ES-I3 (cell line): ENCODE data around the gene HMGCLL1.

Experiments
- H3K36me3 ChIP-seq: 2 replicates; pipeline ENCODE4 v1.6.1; 2013; ENCODE audit warnings: mild to moderate bottlenecking, low read length, control low read depth, moderate library complexity; ENCODE audit not compliant: insufficient read depth
- H3K4me1 ChIP-seq: 2 replicates; pipeline ENCODE4 v1.6.1; 2013; ENCODE audit warnings: mild to moderate bottlenecking, control low read depth, low read length; ENCODE audit not compliant: insufficient read depth
- H3K9ac ChIP-seq: 2 replicates; pipeline ENCODE4 v1.6.1; 2013; ENCODE audit warnings: low read depth, mild to moderate bottlenecking, low read length, moderate library complexity
- H3K9me3 ChIP-seq: 2 replicates; pipeline ENCODE4 v1.6.1; 2013; ENCODE audit warnings: mild to moderate bottlenecking, low read length, moderate library complexity; ENCODE audit not compliant: control insufficient read depth, insufficient read depth

HMGCLL1 gene

GRCh38 chr6:55578537-55579363, at the start of gene HMGCLL1:
HMGCLL1 (minus strand) TSS chr6:55579192; CDS start chr6:55579055, 137 bp downstream.
- H3K36me3 ChIP-seq: no peaks in the 10 kb centered on the region
- peak within 1 kb of the TSS; percentile 48; the same call in 1 of the 2 replicates for H3K9ac ChIP-seq

GRCh38 chr6:55621993-55622392, 43.0 kb upstream of the HMGCLL1 start:
- Histone ChIP-seq H3K9ac (no peak overlapping the region), H3K36me3 (no peaks in the 10 kb centered on the region), H3K9me3 (no peaks in the 10 kb centered on the region), H3K4me1 (no peaks in the 10 kb centered on the region)

More at GRCh38 chr6:55578537-55579363, at the start of gene HMGCLL1:
- no peaks in the 10 kb centered on the region; the same call in 1 of the 2 replicates for H3K9me3 ChIP-seq
- H3K4me1 ChIP-seq: no peaks in the 10 kb centered on the region

- Histone ChIP-seq H3K4me1 (no peaks in the 10 kb centered on the region), H3K9me3 (no peaks in the 10 kb centered on the region), H3K36me3 (no peaks in the 10 kb centered on the region), H3K9ac (no peak overlapping the region)
These were observed 42.3 kb upstream of the HMGCLL1 start for GRCh38 chr6:55621244-55621643.

- Histone ChIP-seq H3K36me3 (no peaks in the 10 kb centered on the region), H3K9ac (no peak overlapping the region), H3K9me3 (no peaks in the 10 kb centered on the region), H3K4me1 (no peaks in the 10 kb centered on the region)
These were observed 38.3 kb upstream of the HMGCLL1 start for GRCh38 chr6:55617272-55617671.

GRCh38 chr6:55604021-55604420, 25.0 kb upstream of the HMGCLL1 start:
- Histone ChIP-seq H3K4me1 (no peaks in the 10 kb centered on the region), H3K9me3 (no peaks in the 10 kb centered on the region), H3K36me3 (no peaks in the 10 kb centered on the region), H3K9ac (no peak overlapping the region)

GRCh38 chr6:55601120-55601519, 22.1 kb upstream of the HMGCLL1 start:
- Histone ChIP-seq H3K4me1 (no peaks in the 10 kb centered on the region), H3K9me3 (no peaks in the 10 kb centered on the region), H3K36me3 (no peaks in the 10 kb centered on the region), H3K9ac (no peak overlapping the region)

- Histone ChIP-seq H3K36me3 (no peaks in the 10 kb centered on the region), H3K4me1 (no peaks in the 10 kb centered on the region), H3K9ac (no peak overlapping the region), H3K9me3 (no peaks in the 10 kb centered on the region)
These were observed 15.4 kb upstream of the HMGCLL1 start for GRCh38 chr6:55594442-55594841.

- no peaks in the 10 kb centered on the region for H3K36me3 ChIP-seq
- H3K4me1 ChIP-seq: no peaks in the 10 kb centered on the region
- H3K9ac ChIP-seq: no peak overlapping the region
- no peaks in the 10 kb centered on the region for H3K9me3 ChIP-seq
These were observed 5.8 kb upstream of the HMGCLL1 start for GRCh38 chr6:55584654-55585354.

- Histone ChIP-seq H3K9ac (no peak overlapping the region), H3K9me3 (no peaks in the 10 kb centered on the region; the same call in 1 of the 2 replicates), H3K4me1 (no peaks in the 10 kb centered on the region), H3K36me3 (no peaks in the 10 kb centered on the region)
These were observed 2.2 kb downstream of the HMGCLL1 start for GRCh38 chr6:55576811-55577210.

GRCh38 chr6:55574556-55574955, 4.4 kb downstream of the HMGCLL1 start:
- no peak overlapping the region for H3K9ac ChIP-seq
- no peaks in the 10 kb centered on the region; the same call in 1 of the 2 replicates for H3K9me3 ChIP-seq
- no peaks in the 10 kb centered on the region for H3K36me3 ChIP-seq
- H3K4me1 ChIP-seq: no peaks in the 10 kb centered on the region

GRCh38 chr6:55569638-55570037, 9.4 kb downstream of the HMGCLL1 start:
- no peaks in the 10 kb centered on the region for H3K36me3 ChIP-seq
- H3K4me1 ChIP-seq: peaks cover 3% of the 10 kb centered on the region; the same call in 1 of the 2 replicates
- H3K9me3 ChIP-seq: no peaks in the 10 kb centered on the region; the same call in 1 of the 2 replicates
- H3K9ac ChIP-seq: no peak overlapping the region

- Histone ChIP-seq H3K9ac (no peak overlapping the region), H3K4me1 (peaks cover 3% of the 10 kb centered on the region; the same call in 1 of the 2 replicates), H3K9me3 (no peaks in the 10 kb centered on the region; the same call in 1 of the 2 replicates), H3K36me3 (no peaks in the 10 kb centered on the region)
These were observed 10.1 kb downstream of the HMGCLL1 start for GRCh38 chr6:55568808-55569439.

- no peaks in the 10 kb centered on the region for H3K36me3 ChIP-seq
- no peak overlapping the region for H3K9ac ChIP-seq
- H3K4me1 ChIP-seq: peaks cover 3% of the 10 kb centered on the region; the same call in 1 of the 2 replicates
- no peaks in the 10 kb centered on the region for H3K9me3 ChIP-seq
These were observed 11.4 kb downstream of the HMGCLL1 start for GRCh38 chr6:55567558-55567957.

GRCh38 chr6:55566036-55566710, 12.8 kb downstream of the HMGCLL1 start:
- Histone ChIP-seq H3K4me1 (peaks cover 3% of the 10 kb centered on the region; the same call in 1 of the 2 replicates), H3K9me3 (no peaks in the 10 kb centered on the region), H3K9ac (no peak overlapping the region), H3K36me3 (no peaks in the 10 kb centered on the region)
